Osteocyte (in vitro differentiated cells): Measurements from ENCODE around the gene ZNF480. TPM values are rescaled to one million over a fixed set of nuclear protein-coding genes. Genes with fewer than 3 reads are reported as not detected.

Experiments used
- DNase-seq: peaks from one replicate; pipeline ENCODE4 v3.0.0; 2021; ENCODE audit warnings: mixed read lengths; ENCODE audit not compliant: unreplicated experiment; ENCODE audit errors: extremely low spot score
- H3K27ac Mint-ChIP-seq: one replicate; pipeline ENCODE4 v1.8.0; 2021; ENCODE audit warnings: mild to moderate bottlenecking, mixed read lengths; ENCODE audit not compliant: unreplicated experiment
- H3K27me3 Mint-ChIP-seq: one replicate; pipeline ENCODE4 v1.8.0; 2021; ENCODE audit warnings: mixed read lengths; ENCODE audit not compliant: unreplicated experiment
- H3K36me3 Mint-ChIP-seq: one replicate; pipeline ENCODE4 v1.8.0; 2021; ENCODE audit warnings: mixed read lengths; ENCODE audit not compliant: unreplicated experiment
- H3K4me1 Mint-ChIP-seq: one replicate; pipeline ENCODE4 v1.8.0; 2021; ENCODE audit warnings: mixed read lengths; ENCODE audit not compliant: unreplicated experiment
- H3K4me3 Mint-ChIP-seq: one replicate; pipeline ENCODE4 v1.8.0; 2021; ENCODE audit warnings: mild to moderate bottlenecking, moderate library complexity, mixed read lengths; ENCODE audit not compliant: unreplicated experiment
- H3K9me3 Mint-ChIP-seq: one replicate; pipeline ENCODE4 v1.8.0; 2021; ENCODE audit warnings: mixed read lengths; ENCODE audit not compliant: unreplicated experiment
- CTCF ChIP-seq: fragments of 200-600 bp; sonication (generic); IDR thresholded peaks from 2 replicates; pipeline ENCODE4 v1.5.0; 2021; ENCODE audit warnings: antibody characterized with exemption, mild to moderate bottlenecking, moderate library complexity
- total RNA-seq: library from RNA; stranded (reverse); gene quantifications from 2 replicates; pipeline ENCODE4 v1.2.1, GENCODE V29; 2021

Gene ZNF480
- total RNA-seq, 1 donor from 2014 or later, result 13.5 TPM

- peaks cover 10% of the 10 kb centered on the region for H3K9me3 Mint-ChIP-seq
- peak; percentile 80 for DNase-seq
- H3K4me1 Mint-ChIP-seq, result peaks cover 26% of the 10 kb centered on the region
- H3K36me3 Mint-ChIP-seq, result peaks cover 27% of the 10 kb centered on the region
- TF ChIP-seq CTCF, result no peak
- H3K27me3 Mint-ChIP-seq, result no peaks in the 10 kb centered on the region
- peak overlapping the region; percentile 99 for H3K27ac Mint-ChIP-seq
- peak overlapping the region; percentile 88 for H3K4me3 Mint-ChIP-seq
Measured at GRCh38 chr19:52270266-52270885, 26.6 kb upstream of the ZNF480 start.

DNA sequence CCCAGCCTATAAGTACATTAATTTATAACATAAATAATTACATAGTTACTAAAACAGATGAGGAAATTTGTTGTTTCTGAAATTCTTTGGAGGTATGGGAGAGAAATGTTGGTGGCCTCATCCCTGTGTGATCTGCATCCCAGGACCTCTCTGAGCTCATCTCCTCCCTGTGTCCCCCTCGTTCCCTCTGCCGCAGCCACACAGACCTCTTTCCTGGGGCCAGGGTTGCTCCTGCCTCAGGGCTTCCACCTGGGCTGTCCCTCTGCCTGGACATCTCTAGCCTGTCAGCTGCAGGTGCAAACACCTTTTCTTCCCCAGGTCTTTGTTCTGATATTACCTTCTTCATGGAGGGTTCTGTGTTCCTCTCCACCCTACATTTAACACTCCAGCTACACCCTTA is 23.7 kb upstream of the ZNF480 start:
- no peaks in the 10 kb centered on the region for H3K27me3 Mint-ChIP-seq
- H3K27ac Mint-ChIP-seq, result no peak overlapping the region
- DNase-seq, result peak; percentile 70
- H3K4me1 Mint-ChIP-seq, result peaks cover 26% of the 10 kb centered on the region
- H3K36me3 Mint-ChIP-seq, result peaks cover 35% of the 10 kb centered on the region
- no peak for TF ChIP-seq CTCF
- no peak overlapping the region for H3K4me3 Mint-ChIP-seq
- peaks cover 10% of the 10 kb centered on the region for H3K9me3 Mint-ChIP-seq

GRCh38 chr19:52274191-52274590 is 22.8 kb upstream of the ZNF480 start:
- no peaks in the 10 kb centered on the region for H3K27me3 Mint-ChIP-seq
- TF ChIP-seq CTCF, result no peak
- peaks cover 23% of the 10 kb centered on the region for H3K4me1 Mint-ChIP-seq
- DNase-seq, result no peak
- no peak overlapping the region for H3K4me3 Mint-ChIP-seq
- H3K36me3 Mint-ChIP-seq, result peaks cover 42% of the 10 kb centered on the region
- H3K9me3 Mint-ChIP-seq, result peaks cover 14% of the 10 kb centered on the region
- H3K27ac Mint-ChIP-seq, result no peak overlapping the region

GRCh38 chr19:52275988-52276387 is 21.0 kb upstream of the ZNF480 start:
- peaks cover 44% of the 10 kb centered on the region for H3K36me3 Mint-ChIP-seq

DNA sequence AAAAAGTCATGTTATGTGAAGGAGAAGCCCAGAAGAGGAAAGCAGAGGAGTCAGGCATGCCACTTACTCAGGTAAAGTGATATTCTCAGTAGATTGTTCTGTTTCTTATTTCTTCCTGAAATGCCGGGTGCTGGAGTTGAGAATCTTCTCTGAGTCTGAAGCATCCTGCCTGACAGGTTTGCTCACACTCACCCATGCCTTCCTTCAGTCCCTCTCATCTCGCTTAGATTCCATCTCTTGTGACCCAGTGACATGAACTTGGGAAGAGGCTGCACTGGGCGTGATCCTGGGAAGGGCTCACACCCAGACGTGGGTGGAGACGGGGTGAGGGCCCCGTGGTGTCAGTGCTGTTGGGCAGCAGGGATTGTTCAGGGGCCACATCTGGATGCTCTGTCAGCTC is 19.5 kb upstream of the ZNF480 start:
- no peak for TF ChIP-seq CTCF
- peaks cover 44% of the 10 kb centered on the region for H3K36me3 Mint-ChIP-seq
- no peak overlapping the region for H3K4me3 Mint-ChIP-seq
- peak; percentile 56 for DNase-seq
- no peak overlapping the region for H3K27ac Mint-ChIP-seq
- H3K9me3 Mint-ChIP-seq, result peaks cover 15% of the 10 kb centered on the region
- H3K4me1 Mint-ChIP-seq, result peaks cover 5% of the 10 kb centered on the region
- H3K27me3 Mint-ChIP-seq, result no peaks in the 10 kb centered on the region

More at GRCh38 chr19:52275988-52276387, 21.0 kb upstream of the ZNF480 start:
- Mint-ChIP-seq H3K27ac (no peak overlapping the region), H3K4me3 (no peak overlapping the region), H3K4me1 (peaks cover 13% of the 10 kb centered on the region), H3K27me3 (no peaks in the 10 kb centered on the region), H3K9me3 (peaks cover 15% of the 10 kb centered on the region)
- DNase-seq, result no peak
- TF ChIP-seq CTCF, result no peak
